GM19397 (cell line): ENCODE data around the gene XPA.
A peak's percentile ranks its signal among the peaks of the same experiment; 100 is the strongest.

ENCODE experiments used
- ATAC-seq: cut with Tn5 transposase; IDR thresholded peaks from one replicate; pipeline ENCODE4 v1.9.1; 2021; ENCODE audit warnings: mild to moderate bottlenecking, moderate library complexity; ENCODE audit not compliant: unreplicated experiment

Gene XPA

DNA sequence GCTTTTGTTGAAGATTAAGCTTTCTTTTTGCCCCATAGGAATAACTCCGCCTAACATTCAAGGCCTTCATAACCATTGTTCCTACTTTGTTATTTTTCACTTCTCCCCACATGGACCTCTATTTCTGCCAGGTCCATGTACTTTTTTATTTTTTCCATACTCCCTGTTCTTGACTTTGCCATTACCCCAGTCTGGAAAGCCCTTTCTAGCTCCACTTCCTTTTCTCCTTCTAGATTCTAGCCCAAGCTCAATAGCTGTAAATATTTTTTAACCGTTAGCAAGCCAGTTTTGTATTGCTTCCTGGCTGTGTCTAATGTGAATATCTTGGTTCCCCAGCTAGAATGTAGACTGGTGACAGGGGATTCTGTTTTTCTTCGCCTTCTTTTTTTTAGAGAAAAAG, 37.4 kb downstream of the XPA start:
- no peak for ATAC-seq

DNA sequence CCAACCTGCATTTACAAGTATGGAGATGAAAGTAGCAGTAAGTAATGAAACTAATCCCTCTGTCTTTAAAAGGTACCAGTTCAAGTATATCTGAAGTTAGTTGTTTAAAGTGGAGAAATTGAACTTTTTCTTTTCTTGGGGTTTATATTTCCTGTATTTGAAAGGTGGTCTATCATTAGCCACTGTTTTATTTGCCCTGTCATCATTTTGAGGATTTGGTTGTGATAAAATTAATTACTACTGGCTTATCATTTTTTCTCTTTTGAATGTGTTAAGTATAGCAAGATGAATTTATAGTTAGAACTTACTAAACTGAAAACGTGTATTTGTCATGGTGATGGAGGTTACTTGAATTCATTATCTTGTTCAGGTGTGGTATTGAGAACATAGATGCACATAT, 38.4 kb downstream of the XPA start:
- no peak for ATAC-seq

DNA sequence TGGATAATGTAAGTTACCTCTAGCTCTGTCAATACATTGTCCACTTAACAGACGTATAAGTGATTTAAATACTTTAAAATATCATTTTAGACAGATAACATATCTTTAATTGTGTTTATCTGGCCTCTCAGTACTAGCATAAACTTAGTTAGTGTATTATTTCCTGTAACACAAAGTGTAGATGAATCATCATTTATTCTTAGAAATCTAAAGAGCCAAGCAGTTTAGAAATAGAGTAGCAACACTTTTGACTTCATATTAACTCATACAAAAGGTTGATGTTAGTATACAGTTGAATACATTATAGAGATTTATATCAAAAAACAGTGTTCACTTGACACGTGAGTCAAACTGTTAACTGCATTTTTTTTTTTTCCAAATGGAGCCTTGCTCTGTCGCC, 45.5 kb downstream of the XPA start:
- ATAC-seq: no peak

DNA sequence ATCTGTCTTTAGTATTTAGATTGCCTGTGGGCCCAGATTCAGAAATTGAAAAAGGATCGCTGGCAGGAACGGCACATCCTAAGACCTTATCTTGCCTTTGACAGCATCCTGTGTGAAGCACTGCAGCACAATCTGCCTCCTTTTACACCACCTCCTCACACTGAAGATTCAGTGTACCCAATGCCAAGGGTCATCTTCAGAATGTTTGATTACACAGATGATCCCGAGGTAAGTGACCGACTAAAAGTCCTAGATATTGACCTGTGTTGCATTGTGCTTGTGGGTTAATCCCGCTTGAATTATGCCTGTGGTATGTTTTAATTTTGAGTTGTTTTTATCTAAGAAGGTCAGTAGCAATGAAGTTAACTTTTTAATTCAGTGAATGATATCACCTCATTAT, 49.1 kb downstream of the XPA start:
- no peak for ATAC-seq

DNA sequence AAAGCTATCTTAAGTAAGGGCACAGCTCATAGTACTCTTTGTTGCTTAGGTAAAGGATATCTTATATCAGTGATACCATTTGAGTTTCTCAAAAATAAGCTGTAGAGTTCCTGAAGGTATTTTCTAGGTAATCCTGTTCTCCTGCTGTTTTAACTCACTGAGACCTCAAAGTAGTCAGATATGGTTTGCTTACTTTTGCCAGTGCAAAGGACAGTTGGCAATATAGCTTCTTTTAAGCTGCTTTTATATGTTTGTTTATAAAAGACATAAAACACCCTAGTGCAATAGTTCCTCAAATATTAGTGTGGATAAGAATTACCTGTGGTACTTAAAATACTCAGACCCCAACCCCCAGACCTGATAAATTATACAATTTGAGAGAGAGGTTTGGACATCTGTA, 51.4 kb downstream of the XPA start:
- no peak for ATAC-seq

DNA sequence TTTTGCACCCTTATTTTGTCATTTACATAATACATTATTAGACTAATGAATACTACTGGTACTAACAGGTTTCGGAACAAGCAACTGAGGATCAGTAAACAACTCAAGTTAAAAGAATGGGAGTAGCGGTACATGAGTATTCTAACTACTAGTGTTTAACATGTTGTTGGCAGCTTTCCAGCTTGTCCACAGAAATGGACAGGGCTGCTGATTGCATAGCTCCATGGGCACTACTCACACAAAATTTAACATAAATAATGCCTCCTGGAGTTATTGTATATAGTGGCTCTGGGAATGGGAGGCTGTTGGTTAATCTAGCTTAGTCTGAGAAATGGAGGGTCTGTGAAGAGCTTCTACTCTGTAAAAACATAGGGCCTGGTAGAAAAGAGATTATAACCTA, 56.8 kb downstream of the XPA start:
- ATAC-seq: no peak

DNA sequence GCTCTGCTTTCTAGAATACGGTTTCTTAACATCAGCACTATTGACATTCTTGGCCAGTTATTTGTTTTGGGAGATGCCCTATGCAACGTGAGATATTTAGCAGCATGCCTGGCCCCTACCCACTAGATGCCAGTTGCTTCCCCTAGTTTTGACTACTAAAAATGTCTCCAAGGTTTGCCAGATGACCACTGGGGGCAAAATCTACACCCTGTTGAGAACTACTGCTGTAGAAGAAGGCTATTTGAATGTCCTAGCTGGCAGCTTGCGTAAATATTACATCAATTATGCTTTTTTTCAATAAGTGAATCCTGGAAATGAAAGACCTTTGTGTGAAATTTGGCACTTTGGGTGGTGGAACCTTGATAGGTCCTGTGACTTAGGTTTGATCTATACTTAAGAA, 58.5 kb downstream of the XPA start:
- no peak for ATAC-seq

DNA sequence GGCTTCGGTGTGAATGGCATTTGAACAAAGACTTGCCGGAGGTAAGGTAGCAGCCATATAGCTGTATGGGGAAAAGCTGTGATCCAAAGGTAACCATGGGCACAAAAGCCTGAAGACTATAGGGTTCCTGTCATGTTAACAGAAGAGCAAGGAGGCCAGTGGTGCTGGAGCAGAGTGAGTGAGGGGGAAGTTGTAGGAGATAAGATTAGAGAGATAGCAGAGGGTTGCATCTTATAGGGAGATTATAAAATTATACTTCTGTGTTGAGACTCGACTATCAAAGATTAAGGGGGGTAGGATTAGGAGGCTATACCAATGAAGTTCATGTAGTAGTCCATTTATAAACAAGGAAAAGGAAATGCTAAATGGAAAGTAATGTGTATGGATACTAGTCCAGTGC, 60.2 kb downstream of the XPA start:
- ATAC-seq: no peak

DNA sequence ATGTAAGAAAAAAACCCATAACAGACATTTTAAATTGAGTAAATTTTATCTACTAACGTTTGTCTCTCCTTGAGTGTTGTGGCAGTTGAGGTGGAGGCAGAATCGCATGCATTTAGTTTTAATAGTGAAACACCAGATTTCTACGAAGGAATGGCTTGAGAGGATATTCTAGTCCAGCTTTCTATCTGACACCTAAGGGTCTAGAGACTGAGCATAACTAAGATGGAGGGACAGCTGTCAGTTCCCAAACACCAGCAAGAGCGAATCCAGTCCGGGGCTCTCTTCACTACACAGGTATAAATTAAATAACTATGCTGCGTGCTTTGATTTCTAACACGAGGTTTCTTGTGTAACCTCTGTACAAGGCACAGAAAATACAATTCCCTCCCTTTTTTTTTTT, 62.1 kb downstream of the XPA start:
- no peak for ATAC-seq

DNA sequence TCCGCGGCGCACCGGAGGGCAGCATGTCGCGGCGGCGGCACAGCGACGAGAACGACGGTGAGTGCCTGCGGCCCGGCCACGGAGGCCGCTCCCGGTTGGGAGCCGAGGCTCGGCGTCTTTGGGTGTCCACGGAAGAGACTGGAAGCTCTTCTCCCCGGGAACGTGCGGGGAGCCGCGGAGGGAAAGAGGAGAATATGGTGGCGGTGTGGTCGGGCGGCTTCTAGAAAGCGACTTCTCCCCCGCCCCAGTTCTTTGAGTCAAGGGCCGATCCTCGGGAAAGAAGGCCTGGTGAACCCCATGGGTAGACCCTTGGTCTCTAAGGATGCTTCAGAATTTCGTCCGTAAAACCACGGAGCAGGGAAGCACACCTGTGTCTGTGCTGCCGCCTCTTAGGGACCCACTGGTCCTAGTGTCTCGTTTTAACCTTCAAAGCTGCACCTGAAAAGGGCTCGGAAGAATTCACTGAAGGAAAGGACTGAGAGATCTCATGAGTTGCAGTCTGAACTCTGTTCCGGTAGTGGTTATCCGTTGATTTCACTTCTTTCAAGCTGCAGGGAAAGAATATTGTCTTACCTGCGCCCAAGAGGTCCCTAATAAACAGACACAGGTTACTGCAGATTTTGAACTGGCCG, 63.2 kb downstream of the XPA start:
- no peak for ATAC-seq

DNA sequence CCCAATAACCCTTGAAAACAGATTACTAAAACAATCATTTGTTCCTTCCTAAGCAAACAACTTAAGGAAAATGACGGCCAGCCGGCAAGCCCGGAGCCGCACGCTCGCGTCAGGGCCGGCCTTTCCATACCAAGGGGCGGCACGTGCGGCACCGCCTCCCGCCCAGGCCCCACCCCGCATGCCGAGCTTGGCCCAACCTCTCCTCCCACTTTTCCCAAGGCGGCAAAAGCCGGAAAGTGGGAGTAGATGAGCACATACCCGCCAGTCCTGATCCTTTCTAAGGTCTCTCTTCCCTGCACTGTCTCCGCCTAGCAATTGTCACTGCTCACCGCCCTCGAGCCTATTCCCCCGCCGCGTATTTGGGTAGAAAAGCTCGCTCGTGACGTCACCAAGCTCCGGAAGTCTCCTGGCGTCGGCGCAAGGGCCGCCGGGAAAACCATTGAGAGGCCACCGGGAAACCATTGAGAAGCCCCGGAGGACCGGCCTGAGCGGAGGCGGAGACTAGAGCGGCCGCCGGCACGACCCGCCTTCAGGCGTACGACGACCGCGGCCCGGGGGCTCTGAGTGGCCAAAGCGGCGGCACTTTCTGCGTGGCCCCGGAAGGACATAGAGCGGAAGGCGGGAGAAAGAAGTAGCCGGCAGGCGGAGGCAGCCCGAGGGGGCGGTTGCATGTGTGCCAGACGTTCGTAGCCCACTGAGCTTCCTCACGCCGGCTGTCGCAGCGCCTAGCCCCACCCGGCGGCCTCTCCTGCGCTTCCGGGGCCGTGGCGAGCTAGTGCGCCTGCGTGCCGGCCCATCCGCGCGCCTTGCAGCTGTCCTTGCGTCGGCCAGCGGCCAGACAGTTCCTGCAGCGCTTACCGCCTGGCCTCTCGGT, 63.9 kb downstream of the XPA start, which contains the start of the genes NCBP1 and TSTD2:
TSS of gene NCBP1 (plus strand) at position 837 of the 874 bp plus-strand sequence. CDS start 61 bp downstream, outside the sequence.
TSS of gene TSTD2 (minus strand) at position 384 of the 874 bp plus-strand sequence. CDS start 5,806 bp downstream, outside the sequence.
- peak; percentile 90 for ATAC-seq

DNA sequence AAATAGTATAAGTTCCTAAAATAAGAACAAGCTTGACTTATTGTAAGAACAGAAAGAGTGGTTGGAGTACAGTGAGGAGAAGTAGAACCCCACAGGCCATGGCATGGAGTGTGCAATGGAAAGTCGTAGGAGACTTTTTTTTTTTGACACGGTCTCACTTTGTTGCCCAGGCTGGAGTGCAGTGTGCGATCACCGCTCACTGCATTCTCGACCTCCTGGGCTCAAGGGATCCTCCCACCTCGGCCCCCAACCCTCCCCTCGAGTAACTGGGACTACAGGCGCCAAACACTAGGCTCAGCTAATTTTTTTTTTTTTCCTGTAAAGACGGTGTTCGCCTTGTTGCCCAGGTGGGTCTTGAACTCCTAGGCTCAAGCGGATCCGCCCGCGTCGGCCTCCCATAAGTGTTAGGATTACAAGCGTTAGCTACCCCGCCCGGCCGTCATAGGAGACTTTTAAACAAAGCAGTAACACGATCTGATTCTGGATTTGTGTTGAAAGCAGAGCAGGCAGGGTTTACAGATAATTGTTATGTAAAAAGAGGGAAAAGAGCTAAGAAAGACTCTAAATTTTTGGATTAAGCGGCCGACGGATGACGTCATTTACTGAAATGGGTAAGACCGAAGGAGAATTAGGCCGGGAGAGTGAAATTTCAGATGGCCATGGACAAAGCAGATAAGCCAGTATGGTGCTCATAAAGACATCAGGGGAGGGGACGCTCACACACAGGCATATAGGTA, 64.7 kb downstream of the XPA start:
- peak; percentile 5 for ATAC-seq

DNA sequence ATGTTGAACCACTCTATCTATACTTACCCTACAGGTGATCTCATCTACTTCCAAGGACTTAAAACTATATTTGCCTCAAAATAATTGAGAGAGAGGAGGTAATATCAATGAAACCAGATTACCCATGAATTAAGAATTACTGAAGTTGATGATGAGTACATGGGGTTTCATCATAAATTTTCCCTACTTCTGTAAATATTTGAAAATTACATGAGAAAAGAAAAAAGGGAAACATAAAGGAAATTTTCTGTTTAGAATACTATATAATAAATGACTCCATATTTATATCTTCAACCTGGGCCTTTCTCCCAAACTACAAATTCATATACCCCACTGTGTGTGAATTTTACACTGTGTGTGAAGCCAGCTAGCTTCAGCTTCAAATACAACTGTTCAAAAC, 66.5 kb downstream of the XPA start:
- no peak for ATAC-seq

DNA sequence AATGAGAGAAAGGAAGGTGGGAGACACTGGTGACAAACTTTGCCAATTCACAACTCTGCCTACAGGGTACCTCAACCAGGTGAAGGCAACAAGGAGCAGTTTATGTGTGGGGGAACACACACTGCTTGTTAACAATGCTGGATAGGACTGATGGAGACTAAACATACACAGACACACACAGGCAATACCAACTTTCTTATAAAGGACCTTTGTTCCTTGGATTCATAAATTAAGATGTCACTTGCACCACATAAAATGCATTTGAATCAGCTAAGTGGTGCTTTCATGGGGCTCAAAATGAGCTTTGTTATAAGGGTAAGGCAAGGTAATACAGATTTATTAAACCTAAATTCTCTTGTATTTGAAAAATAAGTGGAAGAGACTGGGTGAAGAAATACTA, 68.0 kb downstream of the XPA start:
- ATAC-seq: no peak

DNA sequence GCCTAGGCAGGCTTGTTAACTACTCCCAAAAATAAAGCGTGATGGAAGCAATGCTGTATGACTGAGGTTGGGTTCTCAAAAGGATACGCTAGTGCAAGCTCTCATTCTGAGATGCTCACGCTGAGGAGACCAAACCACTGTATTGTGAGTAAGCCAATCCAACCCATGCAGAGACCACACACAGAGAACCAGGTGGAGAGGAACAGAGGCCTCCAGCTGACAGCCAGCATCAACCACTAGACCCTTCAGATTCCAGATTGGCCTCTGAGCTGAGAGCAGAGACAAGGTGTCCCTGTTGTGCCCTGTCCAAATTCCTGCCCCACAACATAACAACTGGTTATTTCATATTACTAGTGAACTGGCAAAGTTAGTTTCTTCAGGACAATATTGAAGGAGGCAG, 68.5 kb downstream of the XPA start:
- no peak for ATAC-seq

DNA sequence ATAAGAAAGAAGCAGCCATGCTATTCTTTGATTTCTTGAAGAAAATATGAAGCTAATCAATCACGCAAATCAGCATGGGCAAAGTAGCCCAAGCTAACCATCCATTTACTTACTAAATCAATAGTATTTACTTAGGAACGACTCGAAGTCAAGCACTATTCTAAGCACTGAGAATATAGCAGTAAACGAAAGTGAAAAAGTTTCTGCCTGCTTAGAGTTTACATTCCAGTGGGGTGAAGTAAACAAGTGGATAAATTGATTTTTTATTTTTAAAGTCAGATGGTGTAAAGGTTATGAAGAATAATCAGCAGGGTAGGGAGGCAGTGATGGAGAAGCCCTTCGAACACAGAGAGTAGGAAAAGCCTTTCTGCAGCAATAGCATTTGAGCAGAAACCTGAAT, 69.5 kb downstream of the XPA start:
- ATAC-seq: no peak

DNA sequence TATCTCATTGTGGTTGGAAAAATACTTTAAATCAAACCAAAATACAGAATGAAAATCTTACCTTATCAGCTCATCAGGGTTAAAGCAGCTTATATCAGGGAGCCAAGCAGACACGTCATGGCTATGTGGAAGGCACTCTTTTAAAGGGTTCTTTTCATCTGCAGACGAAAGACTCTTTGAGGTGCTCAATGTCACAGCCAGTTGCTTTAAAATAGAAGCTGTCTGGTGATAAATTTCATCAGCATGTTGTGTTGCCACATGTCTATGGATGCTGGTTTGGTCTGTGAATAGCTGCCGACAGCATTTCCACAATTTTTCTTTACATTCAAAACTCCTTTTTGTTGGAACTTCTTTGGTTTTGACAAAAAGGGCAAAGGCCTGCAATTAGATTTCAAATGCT, 71.5 kb downstream of the XPA start:
- ATAC-seq: no peak
